Amniotic epithelial cell (primary cell): ENCODE data around the gene TRAPPC10.

Experiments
- DNase-seq: peaks from one replicate; pipeline ENCODE4 v3.0.0-alpha.2; 2010; ENCODE audit warnings: low read depth

The TRAPPC10 gene

GRCh38 chr21:43981871-43982210 lies 30.3 kb upstream of the TRAPPC10 start:
- DNase-seq: no peak

- DNase-seq: no peak
Measured at GRCh38 chr21:43982489-43983078, 29.5 kb upstream of the TRAPPC10 start.

GRCh38 chr21:43983390-43983789 lies 28.7 kb upstream of the TRAPPC10 start:
- no peak for DNase-seq

GRCh38 chr21:43983860-43984420 lies 28.2 kb upstream of the TRAPPC10 start:
- DNase-seq: no peak

GRCh38 chr21:43984905-43985689 lies 27.0 kb upstream of the TRAPPC10 start:
- DNase-seq: peak; percentile 20

- DNase-seq: no peak
Measured at GRCh38 chr21:43985690-43986251, 26.3 kb upstream of the TRAPPC10 start.

- no peak for DNase-seq
Measured at GRCh38 chr21:43986544-43987451, 25.3 kb upstream of the TRAPPC10 start.

- DNase-seq: no peak
Measured at GRCh38 chr21:43987509-43987908, 24.6 kb upstream of the TRAPPC10 start.

GRCh38 chr21:43988016-43988415 lies 24.1 kb upstream of the TRAPPC10 start:
- no peak for DNase-seq

- DNase-seq: no peak
Measured at GRCh38 chr21:43988506-43989230, 23.4 kb upstream of the TRAPPC10 start.

GRCh38 chr21:43989401-43989800 lies 22.7 kb upstream of the TRAPPC10 start:
- no peak for DNase-seq

GRCh38 chr21:43991447-43991991 lies 20.6 kb upstream of the TRAPPC10 start:
- peak; percentile 63 for DNase-seq

- no peak for DNase-seq
Measured at GRCh38 chr21:43992121-43992520, 20.0 kb upstream of the TRAPPC10 start.

- no peak for DNase-seq
Measured at GRCh38 chr21:43993420-43993934, 18.6 kb upstream of the TRAPPC10 start.

GRCh38 chr21:43994085-43994484 lies 18.0 kb upstream of the TRAPPC10 start:
- DNase-seq: no peak

- no peak for DNase-seq
Measured at GRCh38 chr21:43994646-43995045, 17.5 kb upstream of the TRAPPC10 start.

- DNase-seq: no peak
Measured at GRCh38 chr21:43995521-43996105, 16.5 kb upstream of the TRAPPC10 start.

GRCh38 chr21:43997766-43998742 lies 14.1 kb upstream of the TRAPPC10 start:
- DNase-seq: no peak

- DNase-seq: no peak
Measured at GRCh38 chr21:44000360-44000759, 11.7 kb upstream of the TRAPPC10 start.
